GM19463 (cell line): ENCODE measurements around the gene ECHS1.
"Not testable (repeated sequence)": the region's sequence is repeated elsewhere in the genome, so short reads cannot be mapped to it uniquely, and the experiment has no call there.

Experiments
- ATAC-seq: cut with Tn5 transposase; IDR thresholded peaks from one replicate; pipeline ENCODE4 v1.9.1; 2021; ENCODE audit warnings: mild to moderate bottlenecking, moderate library complexity; ENCODE audit not compliant: unreplicated experiment

Gene ECHS1

GRCh38 chr10:133379801-133380666, 6.9 kb upstream of the ECHS1 start:
- no peak for ATAC-seq

DNA sequence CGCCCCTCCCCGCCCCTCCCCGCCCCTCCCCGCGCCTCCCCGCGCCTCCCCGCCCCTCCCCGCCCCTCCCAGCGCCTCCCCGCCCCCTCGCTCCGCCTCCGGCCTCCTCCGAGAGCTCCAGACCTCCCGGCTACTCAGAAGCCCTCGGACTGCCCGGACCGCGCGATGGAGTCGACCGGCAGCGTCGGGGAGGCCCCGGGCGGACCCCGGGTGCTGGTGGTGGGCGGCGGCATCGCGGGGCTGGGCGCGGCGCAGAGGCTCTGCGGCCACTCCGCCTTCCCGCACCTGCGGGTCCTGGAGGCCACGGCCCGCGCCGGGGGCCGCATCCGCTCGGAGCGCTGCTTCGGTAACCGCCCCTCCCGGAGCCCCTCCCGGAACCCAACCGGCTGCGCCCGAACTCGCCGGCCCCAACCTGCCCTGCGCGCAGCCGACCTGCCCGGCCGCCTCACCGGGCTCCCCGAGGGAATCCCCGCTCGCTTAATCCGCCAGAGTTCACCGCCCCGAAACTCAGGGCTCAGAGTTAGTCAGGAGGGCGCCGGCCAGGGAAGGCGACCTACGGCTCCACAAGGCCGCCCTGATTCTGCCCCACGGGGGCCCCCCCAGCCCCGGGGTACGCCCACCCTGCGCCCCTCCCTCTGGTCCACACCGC, 6.1 kb upstream of the ECHS1 start, which contains the start of gene PAOX:
Gene PAOX, plus strand, starts transcription at position 111 of the 649 bp plus-strand sequence. Its CDS starts 55 bp downstream, at position 166.
- ATAC-seq = peak; percentile 52

- peak; percentile 39 for ATAC-seq
These were observed 5.3 kb upstream of the ECHS1 start for GRCh38 chr10:133378251-133379096.

DNA sequence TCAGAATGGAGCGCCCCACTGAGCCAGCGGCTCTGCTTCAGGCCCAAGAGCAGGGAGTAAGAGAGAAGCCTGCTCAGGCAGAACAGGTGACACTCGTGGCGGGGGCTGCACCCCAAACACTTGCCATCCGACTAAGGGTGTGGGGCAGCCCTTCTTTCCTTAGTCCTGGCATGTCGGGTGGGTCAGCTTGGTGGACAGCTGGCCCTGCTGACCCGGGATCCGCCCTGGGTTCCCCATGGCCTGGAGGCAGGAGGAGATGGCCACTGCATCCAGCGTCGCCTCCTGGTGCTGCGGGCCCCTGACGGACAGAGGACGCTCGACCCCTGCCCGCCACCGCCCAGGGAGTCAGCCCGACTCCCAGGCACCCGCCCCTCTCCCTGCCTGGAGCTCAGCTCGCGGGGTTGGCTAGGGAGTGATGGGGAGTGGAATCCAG, 4.7 kb upstream of the ECHS1 start:
- no peak for ATAC-seq

GRCh38 chr10:133377025-133377817, 4.1 kb upstream of the ECHS1 start:
- ATAC-seq = no peak

DNA sequence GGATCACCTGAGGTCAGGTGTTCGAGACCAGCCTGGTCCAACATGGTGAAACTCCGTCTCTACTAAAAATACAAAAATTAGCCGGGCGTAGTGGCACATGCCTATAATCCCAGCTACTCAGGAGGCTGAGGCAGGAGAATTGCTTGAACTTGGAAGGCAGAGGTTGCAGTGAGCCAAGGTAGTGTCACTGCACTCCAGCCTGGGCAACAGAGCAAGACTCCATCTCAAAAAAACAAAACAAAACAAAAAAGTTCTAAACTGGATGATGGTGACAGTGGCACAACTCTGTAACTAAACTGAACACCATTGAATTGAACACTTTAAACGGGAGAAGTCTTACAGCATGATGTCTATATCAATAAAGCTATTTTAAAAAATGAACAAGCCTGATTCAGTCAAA, 3.0 kb upstream of the ECHS1 start:
- not testable (repeated sequence) for ATAC-seq

GRCh38 chr10:133375357-133376115, 2.4 kb upstream of the ECHS1 start:
- no peak for ATAC-seq

GRCh38 chr10:133372507-133372906, 647 bp downstream of the ECHS1 start:
- ATAC-seq = no peak

DNA sequence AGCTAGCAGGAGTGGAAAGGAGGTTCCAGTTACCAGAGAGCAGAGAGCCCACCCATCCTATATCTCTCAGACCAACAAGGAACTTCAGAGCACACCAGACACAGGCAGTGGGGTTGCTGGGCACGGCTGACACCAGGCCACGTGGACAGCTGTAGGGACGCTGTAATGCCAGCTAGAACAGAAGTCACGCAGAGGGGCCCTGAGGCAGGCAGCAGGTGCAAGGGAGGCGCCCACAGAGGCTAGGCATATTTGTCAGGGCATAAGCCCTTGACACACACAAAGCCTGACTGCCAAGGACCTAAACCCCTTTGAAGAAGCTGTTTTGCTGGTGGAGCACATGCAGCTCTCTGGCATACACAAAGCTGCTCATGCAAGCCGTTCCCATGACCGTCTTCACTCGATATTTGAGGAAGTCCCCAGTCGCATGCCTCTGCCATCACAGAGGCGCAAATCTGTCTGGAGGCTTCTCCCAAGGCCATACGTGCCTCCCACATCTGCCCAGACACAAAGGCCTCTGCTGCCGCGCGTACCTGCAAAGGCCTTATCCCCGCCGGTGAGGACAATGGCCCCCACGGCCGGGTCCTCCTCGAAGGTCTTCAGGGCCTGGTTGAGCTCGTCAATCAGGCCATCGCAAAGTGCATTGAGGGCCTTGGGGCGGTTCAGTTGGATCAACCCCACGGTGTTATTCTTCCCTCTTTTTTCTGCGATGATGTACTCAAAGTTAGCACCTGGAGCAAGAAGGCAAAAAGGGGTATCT, 2.9 kb downstream of the ECHS1 start:
- ATAC-seq = no peak

GRCh38 chr10:133368153-133368552, 5.0 kb downstream of the ECHS1 start:
- ATAC-seq = no peak

DNA sequence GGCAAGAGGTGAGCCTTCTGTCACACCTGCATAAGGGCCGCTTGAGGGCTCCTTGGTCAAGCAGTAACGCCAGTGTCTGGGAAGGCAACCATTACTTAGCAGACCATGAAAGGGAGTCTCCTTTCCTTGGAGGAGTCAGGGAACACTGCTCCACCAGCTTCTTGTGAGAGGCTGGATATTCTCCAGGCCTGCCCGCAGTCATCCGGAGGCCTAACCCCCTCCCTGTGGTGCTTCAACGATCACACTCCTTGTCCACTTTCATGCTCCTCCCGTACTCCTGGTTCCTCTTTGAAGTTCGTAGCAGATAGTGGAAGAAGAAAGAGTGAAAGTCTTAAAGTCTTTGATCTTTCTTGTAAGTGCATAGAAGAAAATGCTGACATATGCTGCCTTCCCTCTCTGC, 5.7 kb downstream of the ECHS1 start:
- not testable (repeated sequence) for ATAC-seq

GRCh38 chr10:133366751-133367150, 6.4 kb downstream of the ECHS1 start:
- no peak for ATAC-seq

DNA sequence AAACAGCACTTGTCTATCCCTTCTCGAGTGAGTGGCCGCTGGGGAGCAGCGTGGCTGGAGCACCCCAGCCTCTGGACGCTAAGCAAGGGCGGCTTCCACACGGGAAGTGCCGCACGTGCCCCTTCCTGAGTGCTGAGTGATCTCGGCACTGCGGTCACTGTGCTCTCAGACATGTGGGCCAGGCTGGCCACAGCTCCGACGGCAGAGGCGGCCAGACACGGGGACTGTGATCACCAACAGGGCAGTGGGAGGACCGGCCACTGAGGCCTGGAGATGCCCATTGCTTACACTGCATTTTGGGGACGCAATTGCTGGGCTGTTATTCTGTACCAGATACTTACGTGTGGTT, 7.0 kb downstream of the ECHS1 start:
- ATAC-seq = no peak

- ATAC-seq = no peak
These were observed 7.6 kb downstream of the ECHS1 start for GRCh38 chr10:133365461-133366129.

DNA sequence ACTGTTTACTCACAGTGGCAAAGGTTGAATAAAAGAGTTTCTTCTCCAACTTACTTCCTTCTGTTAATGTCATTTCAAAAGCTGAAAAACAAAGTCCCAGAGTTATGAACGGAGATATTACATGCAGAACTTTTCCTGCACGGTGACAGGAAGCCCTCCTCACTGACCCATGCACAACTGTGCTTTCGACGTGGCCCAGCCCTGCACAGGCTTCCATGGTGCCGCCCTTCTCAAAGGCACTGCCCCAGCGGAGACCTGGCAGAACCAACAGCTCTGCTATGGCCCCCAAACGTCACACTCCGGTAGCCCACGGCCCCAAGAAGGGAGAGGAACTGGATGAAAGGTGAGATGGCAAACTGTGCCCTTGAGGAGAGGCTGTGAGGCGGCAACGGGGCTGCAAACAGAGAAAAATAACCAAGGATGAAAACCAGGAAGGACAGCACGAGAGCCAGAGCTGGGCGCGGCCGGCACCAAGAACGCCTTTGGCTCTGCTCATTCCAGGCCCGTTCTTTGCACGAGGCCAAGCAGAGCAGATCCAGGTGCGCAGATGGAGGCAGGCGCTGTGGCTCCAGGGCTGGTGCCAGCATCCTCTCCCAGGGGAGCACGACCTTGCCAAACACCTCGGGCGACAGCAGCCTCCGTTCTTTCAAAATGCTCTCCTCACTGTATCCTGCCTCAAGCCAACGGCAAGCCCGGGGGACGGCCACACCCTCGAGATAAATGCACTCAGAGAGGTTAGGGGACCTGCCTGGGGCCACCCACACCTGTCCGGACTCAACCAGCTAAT, 8.3 kb downstream of the ECHS1 start:
- ATAC-seq = no peak

DNA sequence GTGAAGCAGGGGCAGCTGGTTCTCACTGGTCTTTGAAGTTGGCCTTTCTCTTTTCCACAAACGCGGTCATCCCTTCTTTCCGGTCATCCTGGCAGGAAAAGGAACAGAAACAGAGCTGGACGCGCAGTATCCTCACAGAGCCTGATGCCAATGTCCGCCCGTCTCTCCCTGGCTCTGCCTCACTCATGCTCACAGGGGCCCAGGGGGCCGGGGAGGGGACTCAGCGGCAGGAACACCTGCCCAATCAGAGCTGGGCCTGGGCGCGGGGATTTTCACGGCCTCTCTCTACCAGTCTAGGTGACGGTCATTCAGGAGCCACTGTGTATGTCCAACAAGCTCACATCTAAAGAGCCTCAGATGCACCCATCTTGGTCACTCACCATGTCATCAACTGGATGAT, 10.3 kb downstream of the ECHS1 start:
- ATAC-seq = no peak

DNA sequence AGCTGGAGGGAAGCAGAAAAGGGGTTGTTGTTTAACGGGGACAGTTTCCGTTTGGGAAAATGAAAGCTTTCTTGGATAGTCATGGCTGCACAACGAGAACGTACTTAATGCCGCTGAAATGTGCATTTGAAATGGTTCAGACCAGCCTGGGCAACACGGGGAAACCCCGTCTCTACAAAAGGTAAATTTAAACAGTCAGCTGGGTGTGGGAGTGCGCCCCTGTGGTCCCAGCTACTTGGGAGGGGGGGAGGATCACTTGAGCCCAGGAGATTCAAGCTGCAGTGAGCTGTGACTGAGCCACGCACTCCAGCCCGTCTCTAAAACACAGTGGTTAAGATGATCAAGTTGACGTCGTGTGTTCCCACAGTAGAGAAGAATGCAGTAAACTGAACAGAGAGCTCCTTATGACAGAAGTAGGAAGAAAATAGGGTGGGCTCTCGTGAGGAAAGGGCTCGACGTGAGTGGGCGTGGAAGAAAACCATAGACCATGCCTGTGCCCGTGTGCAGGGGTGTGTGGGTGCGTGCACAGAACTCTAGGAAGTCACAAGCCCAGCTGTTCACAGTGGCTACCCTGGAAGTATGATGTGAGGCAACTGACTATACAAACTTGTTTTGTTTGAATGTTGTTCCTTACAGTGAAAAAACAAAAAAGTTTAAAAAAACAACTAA, 11.2 kb downstream of the ECHS1 start:
- ATAC-seq = no peak
